Posterior cingulate gyrus (tissue), 11 donors: ENCODE measurements around the gene ARSK.
A peak's percentile ranks its signal among the peaks of the same experiment; 100 is the strongest.
"Not testable (repeated sequence)": the region's sequence is repeated elsewhere in the genome, so short reads cannot be mapped to it uniquely, and the experiment has no call there.

Experiments
- DNase-seq, 10 donors: peaks; one replicate each; pipeline versions ENCODE4 v3.0.0 to v3.0.0-alpha.2; 2020 to 2021; ENCODE audit warnings: mixed read lengths in 3 of 10
- intact Hi-C: fragments of 100-400 bp; cut with DNase I; formaldehyde crosslinking; loops from one replicate; pipeline ENCODE4 v1.15.1; 2023

Gene ARSK

DNA sequence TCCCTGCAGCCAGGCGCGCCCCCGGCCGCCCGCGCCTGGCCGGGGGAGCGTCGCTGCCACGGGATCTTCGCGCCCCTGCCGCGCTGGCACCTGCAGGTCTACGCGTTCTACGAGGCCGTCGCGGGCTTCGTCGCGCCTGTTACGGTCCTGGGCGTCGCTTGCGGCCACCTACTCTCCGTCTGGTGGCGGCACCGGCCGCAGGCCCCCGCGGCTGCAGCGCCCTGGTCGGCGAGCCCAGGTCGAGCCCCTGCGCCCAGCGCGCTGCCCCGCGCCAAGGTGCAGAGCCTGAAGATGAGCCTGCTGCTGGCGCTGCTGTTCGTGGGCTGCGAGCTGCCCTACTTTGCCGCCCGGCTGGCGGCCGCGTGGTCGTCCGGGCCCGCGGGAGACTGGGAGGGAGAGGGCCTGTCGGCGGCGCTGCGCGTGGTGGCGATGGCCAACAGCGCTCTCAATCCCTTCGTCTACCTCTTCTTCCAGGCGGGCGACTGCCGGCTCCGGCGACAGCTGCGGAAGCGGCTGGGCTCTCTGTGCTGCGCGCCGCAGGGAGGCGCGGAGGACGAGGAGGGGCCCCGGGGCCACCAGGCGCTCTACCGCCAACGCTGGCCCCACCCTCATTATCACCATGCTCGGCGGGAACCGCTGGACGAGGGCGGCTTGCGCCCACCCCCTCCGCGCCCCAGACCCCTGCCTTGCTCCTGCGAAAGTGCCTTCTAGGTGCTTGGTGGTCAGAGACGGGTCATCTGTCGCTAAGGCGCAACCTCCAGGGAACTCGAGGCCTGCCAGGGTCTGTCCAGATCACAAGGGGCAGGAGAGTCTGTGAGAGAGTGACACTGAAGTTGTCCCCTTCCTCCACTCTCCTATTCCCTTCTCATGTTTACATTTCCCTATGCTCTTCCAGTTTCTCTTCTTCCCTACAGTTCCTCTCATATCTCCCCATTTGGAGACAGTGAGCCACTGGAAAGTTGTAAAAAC, 66.3 kb downstream of the ARSK start:
- intact Hi-C loops, result no loop called here
- peak in 9 of 10 donors; percentile 16 to 90 (median 34) for DNase-seq

DNA sequence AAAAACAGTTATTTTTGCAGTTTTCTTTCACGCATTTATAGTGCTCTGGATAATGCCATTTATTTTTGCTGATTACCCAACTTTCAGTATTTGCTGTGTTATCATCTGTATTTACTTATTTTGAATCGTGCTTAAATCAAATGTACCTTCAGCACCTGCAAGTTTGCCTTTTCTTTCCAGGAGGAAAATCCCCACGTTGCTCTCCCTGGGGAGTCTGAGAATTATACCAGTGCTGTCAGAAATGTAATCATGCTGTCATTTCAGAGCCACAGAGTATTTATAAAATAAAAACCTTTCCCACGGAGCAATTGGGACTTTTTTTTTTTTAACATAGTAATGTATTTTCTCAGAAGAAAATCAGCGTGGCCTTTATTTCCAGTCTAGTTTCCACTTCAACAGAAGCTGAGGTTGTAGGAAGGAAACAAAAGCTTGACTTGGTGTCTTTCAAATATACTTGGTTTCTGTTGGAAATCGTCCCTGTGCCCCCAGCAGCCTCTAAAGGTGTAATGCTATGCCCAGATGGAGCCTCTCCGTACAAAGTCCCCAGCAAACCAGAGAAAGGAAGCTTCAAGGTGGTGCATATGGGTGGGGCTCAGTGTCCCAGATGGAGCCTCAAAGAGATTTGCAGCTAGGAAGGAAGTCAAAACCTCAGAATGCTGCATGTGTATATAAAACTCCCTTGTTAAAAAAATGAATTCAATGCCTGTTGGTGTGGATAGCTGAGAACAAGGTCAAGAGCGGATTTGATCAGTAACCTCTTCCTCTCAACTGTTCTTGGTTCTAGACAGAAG, 67.1 kb downstream of the ARSK start:
- intact Hi-C loops, result no loop called here
- DNase-seq, result no peak

DNA sequence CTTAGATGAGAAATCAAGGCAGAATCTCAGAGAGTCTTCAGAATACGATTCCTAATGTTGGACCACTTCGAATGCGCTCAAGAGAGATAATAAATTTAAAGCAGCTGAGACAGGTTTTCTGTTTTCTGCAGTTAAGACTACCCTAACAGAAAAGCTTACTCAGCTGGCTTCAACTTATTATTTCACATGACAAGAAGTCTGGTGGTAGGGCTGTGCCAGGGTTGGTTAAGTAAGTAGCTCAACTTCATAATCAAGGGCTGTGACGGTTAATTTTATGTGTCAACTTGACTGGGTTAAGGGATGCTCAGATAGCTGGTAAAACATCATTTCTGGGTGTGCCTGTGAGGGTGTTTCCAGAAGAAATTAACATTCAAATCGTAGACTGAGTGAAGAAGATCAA, 68.8 kb downstream of the ARSK start:
- intact Hi-C loops, result no loop called here
- no peak for DNase-seq

DNA sequence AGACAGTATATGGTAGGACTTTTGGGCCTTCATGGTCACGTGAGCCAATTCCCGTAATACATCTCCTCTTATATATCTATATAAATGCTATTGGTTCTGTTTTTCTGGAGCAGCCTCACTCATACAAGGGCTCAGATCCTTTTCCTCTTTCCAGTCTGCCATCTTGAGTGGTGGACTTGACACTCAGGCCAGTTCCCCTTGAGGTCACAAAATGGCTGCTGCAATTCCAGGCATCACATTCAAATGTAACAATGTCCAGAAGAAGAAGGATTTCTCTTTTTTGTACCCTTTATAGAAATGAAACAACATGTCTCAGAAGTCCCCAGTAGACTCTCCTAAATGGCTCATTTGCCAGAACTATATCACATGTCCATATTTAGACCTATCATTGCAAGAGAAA, 69.5 kb downstream of the ARSK start:
- DNase-seq, result no peak
- intact Hi-C loops, result no loop called here

DNA sequence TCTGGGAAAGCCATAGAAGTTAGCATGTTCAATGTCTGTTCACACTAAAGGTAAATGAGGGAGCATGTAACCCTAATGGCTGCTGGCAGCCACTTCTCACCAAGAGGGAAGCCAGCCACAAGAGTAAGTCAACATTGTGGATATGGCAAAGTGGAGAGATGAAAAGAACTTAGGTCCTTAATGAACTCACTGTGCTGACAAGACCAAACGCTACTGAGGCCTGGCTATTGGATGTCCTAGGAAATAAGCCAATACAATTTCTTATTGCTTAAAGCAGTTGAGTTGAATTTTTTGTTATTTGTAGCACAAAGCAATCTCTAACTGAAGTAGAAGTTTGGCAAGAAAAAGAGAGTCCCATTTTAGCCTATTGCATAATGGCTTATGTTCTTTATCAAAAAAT, 71.8 kb downstream of the ARSK start:
- intact Hi-C loops, result no loop called here
- no peak for DNase-seq

DNA sequence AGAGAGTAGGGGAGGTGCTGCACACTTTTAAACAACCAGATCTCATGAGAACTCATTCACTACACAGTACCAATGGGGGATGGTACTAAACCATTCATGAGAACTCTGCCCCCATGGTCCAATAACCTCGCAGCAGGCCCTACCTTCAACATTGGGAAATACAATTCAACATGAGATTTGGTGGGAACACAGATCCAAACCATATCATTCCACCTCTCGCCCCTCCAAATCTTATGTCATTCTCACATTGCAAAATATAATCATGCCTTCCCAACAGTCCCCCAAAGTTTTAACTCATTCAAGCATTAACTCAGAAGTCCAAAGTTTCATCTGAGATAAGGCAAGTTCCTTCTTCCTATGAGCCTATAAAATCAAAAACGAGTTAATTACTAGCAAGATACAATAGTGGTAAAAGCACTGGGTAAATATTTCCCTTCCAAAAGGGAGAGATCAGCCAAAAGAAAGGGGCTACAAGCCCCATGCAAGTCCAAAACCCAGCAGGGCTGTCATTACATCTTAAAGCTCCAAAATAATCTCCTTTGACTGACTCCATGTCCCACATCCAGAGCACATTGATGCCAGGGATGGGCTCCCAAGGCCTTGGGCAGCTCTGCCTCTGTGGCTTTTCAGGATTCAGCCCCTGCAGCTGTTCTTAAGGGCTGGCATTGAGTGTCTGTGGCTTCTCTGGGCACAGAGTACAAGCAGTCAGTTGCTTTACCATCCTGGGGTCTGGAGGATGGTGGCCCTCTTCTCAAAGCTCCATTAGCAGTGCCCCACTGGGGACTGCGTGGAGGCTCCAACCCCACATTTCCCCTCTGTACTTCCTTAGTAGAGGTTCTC, 73.3 kb downstream of the ARSK start:
- intact Hi-C loops, result no loop called here
- DNase-seq, result no peak

DNA sequence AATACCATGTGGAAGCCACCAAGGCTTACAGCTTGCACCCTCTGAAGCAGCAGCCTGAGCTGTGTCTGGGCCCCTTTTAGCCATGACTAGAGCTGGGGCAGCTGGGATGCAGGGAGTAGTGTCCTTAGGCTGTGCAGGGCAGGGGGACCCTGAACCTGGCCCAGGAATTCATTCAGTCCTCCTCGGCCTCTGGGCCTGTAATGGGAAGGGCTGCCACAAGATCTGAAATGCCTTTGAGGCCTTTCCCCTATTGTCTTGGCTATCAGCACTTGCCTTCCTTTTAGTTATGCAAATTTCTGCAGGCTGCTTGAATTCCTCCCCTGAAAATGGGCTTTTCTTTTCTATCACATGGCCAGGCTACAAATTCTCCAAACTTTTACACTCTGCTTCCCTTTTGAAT, 74.0 kb downstream of the ARSK start:
- no peak for DNase-seq
- intact Hi-C loops, result no loop called here

DNA sequence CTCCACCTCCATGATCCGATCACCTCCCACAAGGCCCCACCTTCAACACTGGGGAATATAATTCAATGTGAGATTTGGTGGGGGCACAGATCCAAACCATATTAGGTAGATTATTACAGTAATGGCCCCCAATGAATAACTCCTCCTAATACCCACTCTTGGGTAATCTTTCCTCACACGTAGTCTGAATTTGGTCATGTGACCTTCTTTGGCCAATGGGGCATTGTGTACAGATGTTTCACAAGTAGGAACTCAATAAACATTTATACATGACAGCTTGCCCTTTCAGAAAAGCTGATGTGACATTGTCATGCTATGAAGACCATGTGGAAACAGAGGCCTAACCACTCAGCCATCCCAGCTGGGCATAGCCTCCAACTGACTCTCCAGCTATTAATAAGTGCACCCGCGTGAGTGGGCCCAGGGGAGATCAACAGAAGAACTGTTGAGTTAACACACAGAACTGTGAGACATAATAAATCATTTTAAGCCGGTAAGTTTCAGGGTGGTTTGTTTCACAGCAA, 75.6 kb downstream of the ARSK start:
- intact Hi-C loops, result no loop called here
- no peak for DNase-seq

DNA sequence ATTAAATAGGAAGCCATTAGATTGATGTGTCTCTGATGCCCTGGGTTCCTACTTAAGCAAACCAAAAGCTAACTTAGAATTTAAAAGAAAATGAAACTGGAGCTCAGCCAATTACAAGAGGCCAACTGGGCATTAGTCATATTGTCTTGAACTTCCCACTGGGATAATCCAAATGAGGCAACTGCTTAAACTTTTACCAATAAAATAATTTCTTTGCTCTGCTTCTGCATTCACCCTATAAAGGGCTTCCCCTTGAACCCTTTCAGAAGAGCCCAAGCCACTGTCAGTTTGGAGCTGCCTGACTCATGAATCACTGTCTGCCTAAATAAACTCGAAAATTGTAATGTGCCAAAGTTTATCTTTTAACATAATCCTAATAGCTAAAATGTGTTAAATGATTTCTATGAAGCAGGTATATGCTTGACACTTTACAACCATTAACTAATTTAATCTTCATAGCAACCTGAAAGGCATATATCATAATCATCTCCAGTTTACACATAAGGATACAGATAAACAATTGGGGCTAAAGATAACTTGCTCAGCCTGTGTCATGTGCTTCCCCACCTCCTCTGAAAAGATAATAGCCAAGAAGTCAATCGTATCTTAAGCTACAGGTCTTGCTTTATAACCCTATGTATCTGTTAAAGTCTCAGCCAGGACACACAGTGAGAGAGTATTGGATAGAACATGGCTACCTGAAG, 76.5 kb downstream of the ARSK start:
- intact Hi-C loops, result no loop called here
- no peak for DNase-seq

DNA sequence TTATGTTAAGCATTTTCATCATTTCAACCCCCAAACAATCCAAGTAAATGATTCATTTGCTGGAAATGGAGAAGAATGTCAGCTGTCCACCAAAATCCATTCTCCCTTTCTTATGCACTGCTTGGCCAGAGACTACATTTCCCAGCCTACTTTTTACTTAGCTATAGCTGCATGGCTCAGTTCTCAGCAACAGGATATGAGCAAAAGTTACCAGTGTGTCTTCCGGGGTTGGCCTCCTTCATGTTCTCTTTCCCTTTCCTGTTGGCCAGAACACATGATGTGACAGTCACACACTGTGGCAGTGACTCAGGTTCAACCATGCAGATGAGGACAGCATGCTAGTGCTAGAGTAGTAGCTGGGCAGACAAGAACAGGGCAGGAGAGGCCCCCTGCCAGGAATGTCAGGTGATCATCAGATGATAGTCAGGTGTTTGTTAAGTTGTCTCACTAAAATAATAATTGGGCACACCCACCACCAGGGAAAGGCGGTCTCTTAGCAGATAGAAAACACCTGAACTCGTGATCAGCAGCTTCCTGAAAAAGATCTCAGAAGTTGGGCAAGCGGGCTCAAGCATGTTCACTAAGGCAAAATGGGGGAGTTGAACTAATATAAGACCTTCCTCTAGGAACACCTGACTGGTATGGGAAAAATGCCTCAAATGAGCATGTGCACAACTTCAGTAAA, 77.2 kb downstream of the ARSK start:
- DNase-seq, result no peak
- intact Hi-C loops, result no loop called here

DNA sequence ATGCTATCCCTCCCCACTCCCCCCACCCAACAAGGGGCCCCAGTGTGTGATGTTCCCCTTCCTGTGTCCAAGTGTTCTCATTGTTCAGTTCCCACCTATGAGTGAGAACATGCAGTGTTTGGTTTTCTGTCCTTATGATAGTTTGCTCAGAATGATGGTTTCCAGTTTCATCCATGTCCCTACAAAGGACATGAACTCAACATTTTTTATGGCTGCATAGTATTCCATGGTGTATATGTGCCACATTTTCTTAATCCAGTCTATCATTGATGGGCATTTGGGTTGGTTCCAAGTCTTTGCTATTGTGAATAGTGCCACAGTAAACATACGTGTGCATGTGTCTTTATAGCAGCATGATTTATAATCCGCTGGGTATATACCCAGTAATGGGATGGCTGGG, 78.0 kb downstream of the ARSK start:
- intact Hi-C loops, DNase-seq: not testable (repeated sequence)

DNA sequence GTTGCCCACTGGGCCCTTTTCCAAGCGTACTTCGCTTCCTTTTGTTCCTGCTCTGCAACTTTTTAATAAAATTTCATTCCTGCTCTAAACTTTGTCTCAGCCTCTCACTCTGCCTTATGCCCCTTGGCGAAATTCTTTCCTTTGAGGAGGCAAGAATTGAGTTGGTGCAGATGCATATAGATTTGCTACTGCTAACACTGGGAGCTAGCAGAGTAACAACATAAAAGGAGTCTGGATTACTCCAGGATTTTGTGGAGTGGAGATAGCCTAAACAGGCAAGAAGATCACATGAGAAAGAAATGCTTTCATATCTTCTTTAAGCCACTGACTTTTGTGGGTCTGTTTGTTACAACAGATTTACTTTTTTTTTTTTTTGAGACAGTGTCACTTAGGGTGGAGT, 78.8 kb downstream of the ARSK start:
- no peak for DNase-seq

DNA sequence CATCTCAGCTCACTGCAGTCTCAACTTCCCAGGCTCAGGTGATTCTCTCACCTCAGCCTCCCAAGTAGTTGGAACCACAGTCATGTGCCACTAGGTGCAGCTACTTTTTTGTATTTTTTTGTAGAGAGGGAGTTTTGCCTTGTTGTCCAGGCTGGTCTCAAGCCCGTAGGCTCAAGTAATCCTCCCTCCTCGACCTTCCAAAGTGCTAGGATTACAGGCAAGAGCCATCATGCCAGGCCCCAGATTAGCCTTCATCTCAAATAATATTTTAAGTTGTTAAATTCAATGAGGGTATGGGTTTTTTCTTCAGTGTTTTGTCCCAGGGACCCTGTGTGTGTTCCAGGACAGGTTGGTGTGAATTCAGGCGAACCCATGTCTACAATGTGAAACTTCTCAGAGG, 79.2 kb downstream of the ARSK start:
- intact Hi-C loops, result no loop called here
- no peak for DNase-seq

More for the DNA sequence above, 78.8 kb downstream of the ARSK start:
- intact Hi-C loops, result no loop called here

DNA sequence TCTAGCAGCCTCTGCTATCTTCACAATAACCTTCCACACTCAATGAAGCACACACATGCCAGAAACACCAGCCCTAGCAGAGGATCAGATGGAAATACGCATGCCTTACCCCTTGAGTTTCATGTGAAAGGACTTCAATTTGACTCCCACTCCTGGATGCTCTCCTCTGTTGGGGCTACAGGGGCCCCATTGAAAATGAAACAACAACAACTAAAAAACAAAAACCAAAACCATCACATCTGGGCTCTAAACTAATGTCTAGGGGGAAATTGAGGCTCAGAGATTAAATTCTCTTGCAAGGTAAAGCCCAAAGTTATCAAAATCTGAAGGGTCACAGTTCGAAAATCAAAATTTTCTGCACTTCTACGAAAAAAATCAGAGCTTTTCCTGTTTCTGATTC, 83.7 kb downstream of the ARSK start:
- intact Hi-C loops, result no loop called here
- DNase-seq, result no peak

DNA sequence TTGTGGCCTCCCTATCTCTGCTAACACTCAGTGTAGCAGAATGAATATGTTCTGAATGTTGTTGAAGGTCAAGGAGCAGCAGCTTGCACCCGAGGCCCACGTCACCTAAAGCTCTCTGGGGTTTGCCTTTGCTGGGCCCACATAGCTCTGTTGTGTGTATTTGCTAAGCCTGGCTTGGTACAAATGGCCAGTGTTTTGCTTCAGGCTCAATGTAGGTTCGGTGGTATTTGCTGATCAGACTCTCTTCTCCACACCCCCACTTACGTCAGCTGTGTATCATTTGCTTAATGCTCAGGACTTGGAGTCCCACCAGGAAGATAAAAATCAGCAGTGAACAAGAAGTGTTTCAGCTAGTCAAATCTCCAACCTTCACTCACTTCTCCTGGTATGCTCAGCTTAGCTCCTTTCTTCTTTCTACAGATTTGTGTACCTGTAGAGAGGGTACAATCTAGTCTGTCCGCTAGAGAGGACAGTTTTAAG, 86.9 kb downstream of the ARSK start:
- DNase-seq, result no peak

DNA sequence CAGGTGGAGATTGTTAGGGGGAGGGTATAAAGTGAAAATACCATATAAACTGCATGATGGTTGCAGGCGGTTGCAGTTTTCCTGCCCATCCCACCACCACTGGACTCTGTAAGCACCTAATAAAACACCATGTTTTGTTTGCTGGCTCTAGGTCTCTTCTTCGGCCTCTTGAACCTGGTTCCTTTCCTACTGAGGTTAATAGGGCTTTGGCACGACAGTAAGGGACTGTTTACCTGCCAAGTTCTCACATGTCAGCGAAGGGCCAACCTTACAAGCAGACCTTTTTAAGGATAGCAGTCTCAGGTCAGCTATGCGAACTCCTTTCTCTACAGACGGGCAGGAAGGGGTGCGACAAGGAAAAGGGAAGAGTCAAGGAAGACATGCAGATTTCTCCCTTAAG, 88.3 kb downstream of the ARSK start:
- intact Hi-C loops, result loop anchor here (10.0 kb wide), 1 partner anchor 692 kb away; no protein-coding TSS in a partner anchor

More for the DNA sequence above, 86.9 kb downstream of the ARSK start:
- intact Hi-C loops, result loop anchor here (10.0 kb wide), 1 partner anchor 693 kb away; no protein-coding TSS in a partner anchor

DNA sequence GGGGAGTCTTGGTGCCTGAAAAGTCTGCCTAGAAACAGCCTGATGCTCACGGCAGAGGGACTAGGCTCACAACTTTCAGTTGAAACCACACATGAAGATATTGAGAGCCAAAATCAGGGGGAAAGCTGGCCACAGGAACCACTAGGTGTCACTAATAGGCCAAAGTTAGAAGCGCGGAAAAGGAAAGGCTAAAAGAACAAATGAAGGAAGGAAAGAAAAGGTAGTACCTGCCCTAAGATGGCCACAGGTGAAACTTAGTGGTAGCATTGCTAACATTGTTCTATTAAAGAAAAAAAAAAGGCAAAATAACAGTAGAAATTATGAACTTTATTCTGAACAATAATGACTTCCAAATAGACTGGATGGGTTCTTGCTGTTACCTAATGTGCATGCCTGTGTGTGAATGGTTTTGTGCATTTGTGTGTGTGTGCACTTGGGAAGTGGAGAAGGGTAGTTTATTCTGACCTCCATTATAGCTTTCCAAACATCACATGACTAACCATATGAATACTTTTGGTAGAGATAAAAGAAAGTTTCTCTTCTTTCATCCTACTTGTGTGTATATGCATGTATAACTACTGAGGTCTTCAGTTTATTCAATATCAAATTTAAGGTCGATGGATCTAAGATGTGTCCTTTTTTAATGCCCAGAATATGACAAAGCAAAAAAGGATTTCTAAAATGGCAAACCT, 89.6 kb downstream of the ARSK start:
- peak in 7 of 10 donors; percentile 23 to 83 (median 38) for DNase-seq
- intact Hi-C loops, result loop anchor here (2.0 to 10.0 kb wide), 3 partner anchors 136 to 690 kb away; no protein-coding TSS in a partner anchor

More for the DNA sequence above, 88.3 kb downstream of the ARSK start:
- no peak for DNase-seq

DNA sequence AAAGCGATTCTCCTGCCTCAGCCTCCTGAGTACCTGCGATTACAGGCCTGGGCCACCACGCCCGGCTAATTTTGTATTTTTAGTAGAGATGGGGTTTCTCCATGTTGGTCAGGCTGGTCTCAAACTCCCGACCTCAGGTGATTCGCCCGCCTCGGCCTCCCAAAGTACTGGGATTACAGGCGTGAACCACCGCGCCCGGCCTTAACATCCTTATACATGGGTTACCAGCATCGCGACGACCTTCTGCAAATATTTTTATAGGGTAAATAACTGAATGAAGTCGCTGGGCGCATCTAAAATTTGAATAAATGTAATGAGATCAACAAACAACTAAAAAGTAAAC, 91.3 kb downstream of the ARSK start:
- peak in 2 of 10 donors; percentile 11 to 59 for DNase-seq
- intact Hi-C loops, result loop anchor here (10.0 kb wide), 1 partner anchor 689 kb away; no protein-coding TSS in a partner anchor
